Tracheal epithelial cell (primary cell): ENCODE measurements around the gene ARHGAP19. TPM values are rescaled to one million over a fixed set of nuclear protein-coding genes. Genes with fewer than 3 reads are reported as not detected.

Source experiments
- total RNA-seq: library from RNA; depleted of rRNA; stranded (reverse); fragments of >200 nt; gene quantifications from 2 replicates; pipeline ENCODE4 v1.2.1, GENCODE V29; 2014

The ARHGAP19 gene, protein sequence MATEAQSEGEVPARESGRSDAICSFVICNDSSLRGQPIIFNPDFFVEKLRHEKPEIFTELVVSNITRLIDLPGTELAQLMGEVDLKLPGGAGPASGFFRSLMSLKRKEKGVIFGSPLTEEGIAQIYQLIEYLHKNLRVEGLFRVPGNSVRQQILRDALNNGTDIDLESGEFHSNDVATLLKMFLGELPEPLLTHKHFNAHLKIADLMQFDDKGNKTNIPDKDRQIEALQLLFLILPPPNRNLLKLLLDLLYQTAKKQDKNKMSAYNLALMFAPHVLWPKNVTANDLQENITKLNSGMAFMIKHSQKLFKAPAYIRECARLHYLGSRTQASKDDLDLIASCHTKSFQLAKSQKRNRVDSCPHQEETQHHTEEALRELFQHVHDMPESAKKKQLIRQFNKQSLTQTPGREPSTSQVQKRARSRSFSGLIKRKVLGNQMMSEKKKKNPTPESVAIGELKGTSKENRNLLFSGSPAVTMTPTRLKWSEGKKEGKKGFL
- 3.1 and 9.2 TPM in 2 replicates for total RNA-seq

DNA sequence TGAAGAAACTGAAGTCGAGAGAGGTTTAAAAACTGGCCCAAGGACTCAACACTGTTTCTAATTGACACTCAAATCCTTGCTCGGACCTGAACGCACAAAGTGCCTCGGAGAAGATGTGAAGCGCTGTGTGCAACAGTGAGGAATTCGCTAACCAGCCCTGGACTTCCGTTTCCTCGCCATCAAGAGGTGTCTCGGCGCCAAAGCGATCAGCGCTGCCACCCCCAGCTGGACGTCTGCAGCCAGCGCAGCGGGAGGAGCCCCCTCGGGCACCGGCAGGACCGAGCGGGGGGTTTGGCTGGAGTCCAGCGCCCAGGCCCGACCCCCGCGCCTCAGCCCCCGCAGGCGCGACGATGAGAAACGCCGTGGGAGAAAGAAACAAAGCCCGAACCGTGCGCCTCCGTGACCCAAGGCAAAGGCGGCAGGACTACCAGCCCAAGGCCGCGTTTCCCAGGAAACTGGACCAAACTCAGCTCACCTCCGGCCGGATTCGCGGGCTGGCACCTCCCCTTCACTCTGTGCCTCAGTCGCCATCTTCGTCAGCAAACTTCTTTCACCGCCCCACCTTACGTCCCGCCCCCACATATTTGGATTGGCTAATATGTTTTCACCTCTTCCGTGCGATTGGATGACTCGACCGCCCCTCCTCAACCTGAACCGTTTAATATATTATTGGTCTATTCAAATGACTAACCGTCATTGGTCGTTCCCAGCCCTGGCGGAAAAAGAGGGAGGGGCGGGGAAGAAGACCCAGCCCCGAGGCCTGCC, at the start of gene ARHGAP19:
Gene ARHGAP19 (minus strand): TSS at position 541 of the 765 bp plus-strand sequence. CDS start 10 bp downstream, at position 531.

DNA sequence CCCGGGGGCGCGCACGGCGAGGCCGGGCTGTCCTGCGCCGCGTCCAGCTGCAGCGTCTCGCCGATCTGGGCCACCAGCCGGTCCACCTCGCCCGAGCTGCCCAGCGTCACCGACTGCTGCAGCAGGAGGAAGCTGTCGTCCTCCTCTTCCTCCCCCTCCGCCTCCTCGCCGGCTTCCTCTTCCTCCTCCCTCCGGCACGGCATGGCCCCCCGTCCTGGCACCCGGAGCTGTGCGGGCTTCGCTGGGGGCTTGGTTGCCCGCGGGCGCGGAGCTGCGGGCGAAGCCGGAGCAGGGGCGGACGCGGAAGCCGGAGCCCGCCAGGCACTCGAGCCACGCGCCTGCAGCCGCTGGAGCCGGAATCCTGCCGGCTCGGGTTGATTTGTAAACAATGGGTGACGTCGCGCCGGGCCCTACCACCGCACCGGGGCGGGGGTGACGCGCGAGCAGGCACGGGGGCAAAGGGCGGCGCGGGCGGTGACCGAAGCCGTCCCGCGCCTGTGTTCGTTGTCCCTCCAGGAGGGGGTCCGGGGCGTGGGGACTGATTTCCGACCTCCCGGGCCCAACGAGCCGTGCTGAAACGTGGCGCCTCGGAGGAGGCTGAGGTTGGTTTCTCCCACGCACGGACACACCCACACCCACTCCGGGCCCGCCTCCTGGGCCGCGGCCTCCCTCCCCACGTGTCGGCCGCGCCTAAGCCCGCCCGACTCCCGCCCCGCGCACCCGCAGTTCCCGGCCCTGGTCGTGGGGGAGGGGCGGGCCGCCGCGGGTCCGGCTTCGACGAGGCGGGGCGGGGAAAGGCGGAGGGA, 42.1 kb upstream of the ARHGAP19 start, which contains the start of gene FRAT2:
Gene FRAT2 (minus strand): TSS at position 360 of the 806 bp plus-strand sequence. CDS start 157 bp downstream, at position 203.

GRCh38 chr10:97318772-97319651, 26.6 kb upstream of the ARHGAP19 start, which contains the start of gene FRAT1:
Gene FRAT1 (plus strand): TSS chr10:97319271. CDS start chr10:97319454, 183 bp downstream.

DNA sequence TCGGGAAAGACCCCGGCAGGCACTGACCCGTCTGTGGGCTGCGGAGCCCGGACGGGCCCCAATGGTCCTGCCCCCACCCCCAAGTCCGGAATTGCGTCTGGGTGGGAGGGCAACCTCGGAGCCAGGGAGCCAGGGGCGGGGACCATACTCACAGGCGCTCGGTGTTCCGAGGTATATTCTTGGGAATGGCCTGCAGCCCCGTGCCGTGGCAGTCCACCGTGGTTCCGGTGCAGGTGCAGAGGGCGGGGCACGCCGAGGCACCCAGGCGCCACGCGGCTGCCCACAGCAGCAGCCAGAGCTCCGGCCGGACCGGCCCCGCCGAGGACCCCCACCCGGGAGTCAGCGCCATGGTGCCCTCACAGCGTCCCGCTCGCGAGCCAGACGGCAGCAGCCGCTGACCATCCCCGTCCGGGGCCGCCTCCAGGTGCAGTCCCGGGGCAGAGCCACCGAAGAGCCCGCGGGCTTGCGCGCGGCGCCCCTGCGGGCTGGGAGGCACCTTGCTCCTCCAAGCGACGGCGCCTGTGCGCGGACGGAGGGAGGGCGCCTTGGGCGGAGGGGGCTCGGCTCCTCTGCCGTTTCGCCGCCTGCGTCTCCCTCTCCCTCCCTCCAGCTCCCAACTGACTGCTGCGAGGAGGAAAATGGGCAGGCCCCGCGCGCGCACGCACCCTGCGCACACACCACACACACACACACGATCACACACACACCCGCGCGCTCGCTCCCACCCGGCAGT, 106.9 kb downstream of the ARHGAP19 start, which contains the start of gene SLIT1:
Gene SLIT1 (minus strand): TSS at position 634 of the 733 bp plus-strand sequence. CDS start 285 bp downstream, at position 349.

Other genes with a start within 250 kb of the ARHGAP19 start
- gene SLIT1, start 106.7 kb downstream of the ARHGAP19 start, total RNA-seq = under 0.01 TPM in 1 of 2 replicates, not detected in the other
- 2.2 and 3.0 TPM in 2 replicates for gene FRAT1, start 26.6 kb upstream of the ARHGAP19 start, total RNA-seq
- gene FRAT2, start 42.1 kb upstream of the ARHGAP19 start, total RNA-seq = 20.2 and 24.6 TPM in 2 replicates
- 32.6 and 40.0 TPM in 2 replicates for gene RRP12, start 108.7 kb upstream of the ARHGAP19 start, total RNA-seq
- 396 and 566 TPM in 2 replicates for gene PGAM1, start 133.6 kb upstream of the ARHGAP19 start, total RNA-seq
- 25.1 and 33.0 TPM in 2 replicates for gene EXOSC1, start 153.4 kb upstream of the ARHGAP19 start, total RNA-seq
- 32.4 and 40.5 TPM in 2 replicates for gene ZDHHC16, start 153.5 kb upstream of the ARHGAP19 start, total RNA-seq
- 66.9 and 68.7 TPM in 2 replicates for gene MMS19, start 205.8 kb upstream of the ARHGAP19 start, total RNA-seq
- gene UBTD1, start 206.3 kb upstream of the ARHGAP19 start, total RNA-seq = 15.3 and 22.4 TPM in 2 replicates